HepG2 (cell line): ENCODE results near the gene MPG. TPM values are rescaled to one million over a fixed set of nuclear protein-coding genes. Genes with fewer than 3 reads are reported as not detected.

Source experiments
- ATAC-seq: fragments of 200-7000 bp; cut with Tn5 transposase; 3 replicates; pipeline ENCODE4 v1.9.1; 2020; ENCODE audit warnings: mild to moderate bottlenecking, moderate library complexity
- BruUV-seq: library from RNA; stranded (reverse); fragments of 400-500 nt; replicated peaks from 2 replicates; lab custom pipeline; 2021; lab: Mats Ljungman, UMichigan
- CTCF ChIA-PET: fragments of 300-600 bp; formaldehyde crosslinking; extraction: SDS; loops from one replicate; lab custom pipeline; 2021; ENCODE audit warnings: low total read pairs, inconsistent platforms, low intra/inter-chr PET ratio; lab: Yijun Ruan, JAX
- POLR2A ChIA-PET: fragments of 350-600 bp; sonication (Branson Sonifier 250); formaldehyde crosslinking; loops from one replicate; lab custom pipeline; 2020; ENCODE audit warnings: antibody characterized with exemption, inconsistent platforms; lab: Yijun Ruan, JAX
- DNase-seq: peaks from one replicate; pipeline ENCODE4 v3.0.0-alpha.2; 2015; ENCODE audit warnings: low spot score
- FAIRE-seq: peaks from 3 replicates; lab custom pipeline; 2011; peaks lifted over from hg19 to GRCh38; lab: Jason Lieb, UNC
- H2AFZ ChIP-seq: one replicate; pipeline ENCODE4 v1.6.1; 2011; ENCODE audit warnings: low read length, inconsistent platforms
- H3K27ac ChIP-seq: fragments of 300-600 bp; 3 replicates; pipeline ENCODE4 v1.8.0; 2011; ENCODE audit warnings: mixed run types, mild to moderate bottlenecking, mixed read lengths, low read length, inconsistent platforms; ENCODE audit not compliant: insufficient read depth; ENCODE audit errors: extremely low read length
- H3K27me3 ChIP-seq, 2 experiments: fragments of 200-600 bp in 1 of 2; 2 replicates in 1 of 2; 3 replicates in 1 of 2; pipeline versions ENCODE4 v1.6.0 to v1.8.0; 2011; ENCODE audit warnings: low read length in 2 of 2, mild to moderate bottlenecking in 2 of 2, moderate library complexity in 2 of 2, inconsistent platforms in 1 of 2; ENCODE audit not compliant: insufficient read depth in 2 of 2, control insufficient read depth in 1 of 2
- H3K36me3 ChIP-seq, 2 experiments: fragments of 200-600 bp in 1 of 2; replicated peaks in 1 of 2; 2 replicates in 1 of 2; 3 replicates in 1 of 2; pipeline versions ENCODE4 v1.5.1 to v1.8.0; 2011; ENCODE audit warnings: low read length in 2 of 2, inconsistent platforms in 1 of 2; ENCODE audit not compliant: insufficient read depth in 2 of 2, control insufficient read depth in 1 of 2
- H3K4me1 ChIP-seq: 2 replicates; pipeline ENCODE4 v1.5.1; 2012; ENCODE audit warnings: low read length, inconsistent platforms; ENCODE audit not compliant: insufficient read depth
- H3K4me2 ChIP-seq: 2 replicates; pipeline ENCODE4 v1.6.0; 2011; ENCODE audit warnings: low read depth, low read length, inconsistent platforms
- H3K4me3 ChIP-seq, 3 experiments: fragments of 200-600 bp in 1 of 3; sonication (generic), shearing (Covaris generic) in 1 of 3; replicated peaks in 1 of 3; 2 replicates each; pipeline ENCODE4 v1.5.1; 2011 to 2016; ENCODE audit warnings: low read length in 3 of 3, inconsistent platforms in 2 of 3, low read depth in 2 of 3, mild to moderate bottlenecking in 2 of 3, control low read depth in 1 of 3, mixed read lengths in 1 of 3; ENCODE audit not compliant: insufficient read depth in 1 of 3
- H3K79me2 ChIP-seq: one replicate; pipeline ENCODE4 v1.6.1; 2011; ENCODE audit warnings: low read length, inconsistent platforms; ENCODE audit not compliant: insufficient read depth
- H3K9ac ChIP-seq: 2 replicates; pipeline ENCODE4 v1.6.0; 2011; ENCODE audit warnings: mild to moderate bottlenecking, low read depth, low read length, inconsistent platforms; ENCODE audit not compliant: insufficient read depth
- H3K9me3 ChIP-seq: 2 replicates; pipeline ENCODE4 v1.5.1; 2012; ENCODE audit warnings: mild to moderate bottlenecking, low read length
- H4K20me1 ChIP-seq: 2 replicates; pipeline ENCODE4 v1.6.0; 2011; ENCODE audit warnings: inconsistent platforms, mild to moderate bottlenecking, low read length, moderate library complexity; ENCODE audit not compliant: insufficient read depth
- AKNA ChIP-seq: sonication (generic); formaldehyde crosslinking; IDR thresholded peaks from 2 replicates; pipeline ENCODE4 v1.4.0; 2020; ENCODE audit warnings: missing genetic modification reagents, borderline replicate concordance
- ATAD3A ChIP-seq: sonication (generic); formaldehyde crosslinking; IDR thresholded peaks from 2 replicates; pipeline ENCODE4 v1.4.0; 2020; ENCODE audit warnings: missing genetic modification reagents
- HOXA5 ChIP-seq: sonication (generic); formaldehyde crosslinking; IDR thresholded peaks from 2 replicates; pipeline ENCODE4 v1.4.0; 2020; ENCODE audit warnings: missing genetic modification reagents
- MTA1 ChIP-seq: sonication (generic); formaldehyde crosslinking; IDR thresholded peaks from 2 replicates; pipeline ENCODE4 v1.4.0; 2020; ENCODE audit warnings: missing genetic modification reagents, mild to moderate bottlenecking, borderline replicate concordance
- PITX1 ChIP-seq: sonication (generic); formaldehyde crosslinking; IDR thresholded peaks from 2 replicates; pipeline ENCODE4 v1.5.1; 2020; ENCODE audit warnings: mild to moderate bottlenecking, missing genetic modification reagents
- POLR2AphosphoS2 ChIP-seq: IDR thresholded peaks from 2 replicates; pipeline ENCODE4 v1.6.1; 2011; ENCODE audit warnings: low read depth, low read length, improper control_type of control experiment
- REXO4 ChIP-seq: sonication (generic); formaldehyde crosslinking; IDR thresholded peaks from 2 replicates; pipeline ENCODE4 v1.8.0; 2022; ENCODE audit warnings: missing genetic modification reagents, mild to moderate bottlenecking, borderline replicate concordance
- RFXAP ChIP-seq: sonication (generic); formaldehyde crosslinking; IDR thresholded peaks from 2 replicates; pipeline ENCODE4 v1.4.0; 2020; ENCODE audit warnings: missing genetic modification reagents, borderline replicate concordance
- SKI ChIP-seq: fragments of 450-650 bp; IDR thresholded peaks from one replicate; pipeline ENCODE4 v1.6.1; 2018; ENCODE audit warnings: mild to moderate bottlenecking; ENCODE audit not compliant: partially characterized antibody
- TARDBP ChIP-seq: sonication (generic); formaldehyde crosslinking; IDR thresholded peaks from 2 replicates; pipeline ENCODE4 v1.8.0; 2022; ENCODE audit warnings: mild to moderate bottlenecking, missing genetic modification reagents
- ZNF563 ChIP-seq: sonication (generic); formaldehyde crosslinking; IDR thresholded peaks from 2 replicates; pipeline ENCODE4 v1.8.0; 2022; ENCODE audit warnings: mild to moderate bottlenecking, moderate library complexity, missing genetic modification reagents
- ZNF569 ChIP-seq: sonication (generic); formaldehyde crosslinking; IDR thresholded peaks from 2 replicates; pipeline ENCODE4 v1.5.0; 2020; ENCODE audit warnings: mild to moderate bottlenecking, missing genetic modification reagents, moderate library complexity, borderline replicate concordance
- ZNF816 ChIP-seq: sonication (generic); formaldehyde crosslinking; IDR thresholded peaks from 2 replicates; pipeline ENCODE4 v1.8.0; 2022; ENCODE audit warnings: missing genetic modification reagents, mild to moderate bottlenecking, borderline replicate concordance
- WGBS: methylation state at CpG from one replicate; pipeline ENCODE4 v1.1.6; 2017; ENCODE audit warnings: low lambda C conversion rate; 5-methylcytosine and 5-hydroxymethylcytosine counted together
- in situ Hi-C: cut with HindIII; loops from 2 replicates; pipeline ENCODE4 v1.10.0; 2017; ENCODE audit warnings: low pct_unique_long_range_greater_than_20kb; ENCODE audit not compliant: extremely low pct_ligation_motif_present
- intact Hi-C: fragments of 100-400 bp; cut with micrococcal nuclease; formaldehyde crosslinking; loops from one replicate; pipeline ENCODE4 v1.10.0; 2022; ENCODE audit not compliant: unreplicated experiment
- polyA plus RNA-seq, 8 experiments: library from polyadenylated mRNA; depleted of rRNA in 3 of 8; stranded (reverse) in 7 of 8; unstranded in 1 of 8; fragments of >200 nt; fragmentation: Illumina TruSeq in 4 of 8; extraction: Trizol in 4 of 8; gene quantifications; 2 replicates each; pipeline versions ENCODE4 v1.2.1 to v1.2.3, GENCODE V29; 2011 to 2016; ENCODE audit warnings: low read depth in 4 of 8, missing spikeins in 1 of 8, mixed read lengths in 1 of 8; ENCODE audit not compliant: insufficient read depth in 1 of 8
- total RNA-seq, 5 experiments: library from RNA; depleted of rRNA; stranded (reverse); fragments of >200 nt; fragmentation: Illumina TruSeq; extraction: Trizol; gene quantifications; 2 replicates each; pipeline ENCODE4 v1.2.3, GENCODE V29; 2016; ENCODE audit warnings: low read depth in 1 of 5

The MPG gene
- total and polyA plus RNA-seq, 2 of the 13 experiments (the other 11 are each of a cell fraction or from before 2014, with no cell fraction given): 59.1 to 62.5 TPM

DNA sequence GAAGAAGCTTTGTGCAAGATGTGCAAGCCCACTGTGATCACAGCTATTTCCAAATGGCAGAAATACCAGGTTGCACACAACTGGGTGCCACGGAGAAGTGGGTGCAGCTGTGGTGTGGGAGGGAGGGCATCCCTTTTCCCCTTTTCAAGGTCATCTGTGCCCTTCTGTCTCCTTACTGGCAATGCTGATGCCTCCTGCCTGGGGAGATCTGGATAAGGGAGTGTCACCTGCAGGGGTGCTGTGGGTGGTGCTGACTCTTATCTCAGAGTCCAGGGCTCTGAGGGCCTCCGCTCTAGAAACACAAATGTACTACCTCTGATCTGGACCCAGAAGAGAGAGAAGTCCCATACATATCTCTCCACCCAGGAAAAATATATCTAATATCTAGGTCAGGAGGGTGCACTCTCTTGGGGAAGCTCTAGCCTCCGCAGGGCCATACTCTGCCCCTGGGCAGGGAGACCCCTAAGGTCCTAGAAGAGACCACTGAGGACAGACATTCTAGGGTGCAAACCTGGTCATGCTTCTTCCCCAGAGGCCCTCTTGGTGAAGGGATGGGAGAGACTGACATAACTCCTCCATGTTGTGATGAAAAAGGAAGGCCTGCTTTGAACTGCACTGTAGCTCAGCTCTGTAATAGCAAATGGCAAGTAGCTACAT is 41.9 kb downstream of the MPG start (continued):
- TF ChIP-seq ZNF816 (CRISPR knock-in tag): no peak
- TF ChIP-seq ZNF569 (CRISPR knock-in tag): no peak
- no peak for TF ChIP-seq ZNF563 (CRISPR knock-in tag)
- no peak for TF ChIP-seq PITX1 (CRISPR knock-in tag)
- TF ChIP-seq REXO4 (CRISPR knock-in tag): no peak
- TF ChIP-seq AKNA (CRISPR knock-in tag): no peak

DNA sequence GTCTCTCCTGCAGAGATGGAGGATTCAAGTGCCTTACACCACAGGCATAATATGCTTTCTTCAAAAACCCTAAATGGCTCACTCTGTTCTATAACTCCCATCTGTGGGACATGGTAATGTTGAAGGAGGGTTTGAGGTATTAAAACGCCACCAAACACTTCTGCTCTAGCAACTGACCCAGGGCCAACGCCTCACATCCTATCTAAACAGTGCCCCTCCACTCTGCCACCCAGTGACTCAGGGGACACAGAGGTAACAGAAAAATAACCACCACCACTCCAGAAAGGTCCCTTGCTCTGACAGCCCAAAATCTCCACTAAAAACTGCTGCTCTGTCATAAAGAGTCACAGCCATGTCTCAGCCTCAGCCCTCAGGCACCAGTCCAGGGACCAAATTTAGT is 42.7 kb downstream of the MPG start:
- Histone ChIP-seq H3K36me3 (peaks cover 2 to 33% of the 10 kb centered on the region in 2 experiments; a peak in 4 of 5 replicates), H3K27ac (no peak overlapping the region), H3K79me2 (no peaks in the 10 kb centered on the region), H3K4me1 (no peaks in the 10 kb centered on the region), H3K4me2 (no peak overlapping the region), H3K27me3 (no peaks in the 10 kb centered on the region), H4K20me1 (0 out of 2 replicates have a peak, but pooled peaks cover 4% of the 10 kb centered on the region), H3K4me3 (no peak overlapping the region), H3K9me3 (no peaks in the 10 kb centered on the region), H3K9ac (no peak overlapping the region), H2AFZ (no peak overlapping the region)
- CTCF ChIA-PET: no interaction called here
- ATAC-seq (no peak), DNase-seq (no peak), FAIRE-seq (no peak)
- WGBS: 88% methylated on average over 2 of the region's 2 CpGs
- in situ Hi-C loops (no loop called here), intact Hi-C loops (no loop called here)
- POLR2A ChIA-PET: no interaction called here
- no TSS peak for BruUV-seq
- TF ChIP-seq POLR2AphosphoS2 (no peak), TARDBP (CRISPR knock-in tag) (no peak), SKI (no peak), ATAD3A (no peak), HOXA5 (CRISPR knock-in tag) (no peak), RFXAP (CRISPR knock-in tag) (no peak), MTA1 (no peak)
